GM19372 (cell line): ENCODE measurements around the gene JRKL.
"Not testable (repeated sequence)": the region's sequence is repeated elsewhere in the genome, so short reads cannot be mapped to it uniquely, and the experiment has no call there.

ENCODE experiments used
- ATAC-seq: cut with Tn5 transposase; IDR thresholded peaks from one replicate; pipeline ENCODE4 v1.9.1; 2021; ENCODE audit warnings: mild to moderate bottlenecking, low read depth, moderate library complexity; ENCODE audit not compliant: unreplicated experiment

The JRKL gene

DNA sequence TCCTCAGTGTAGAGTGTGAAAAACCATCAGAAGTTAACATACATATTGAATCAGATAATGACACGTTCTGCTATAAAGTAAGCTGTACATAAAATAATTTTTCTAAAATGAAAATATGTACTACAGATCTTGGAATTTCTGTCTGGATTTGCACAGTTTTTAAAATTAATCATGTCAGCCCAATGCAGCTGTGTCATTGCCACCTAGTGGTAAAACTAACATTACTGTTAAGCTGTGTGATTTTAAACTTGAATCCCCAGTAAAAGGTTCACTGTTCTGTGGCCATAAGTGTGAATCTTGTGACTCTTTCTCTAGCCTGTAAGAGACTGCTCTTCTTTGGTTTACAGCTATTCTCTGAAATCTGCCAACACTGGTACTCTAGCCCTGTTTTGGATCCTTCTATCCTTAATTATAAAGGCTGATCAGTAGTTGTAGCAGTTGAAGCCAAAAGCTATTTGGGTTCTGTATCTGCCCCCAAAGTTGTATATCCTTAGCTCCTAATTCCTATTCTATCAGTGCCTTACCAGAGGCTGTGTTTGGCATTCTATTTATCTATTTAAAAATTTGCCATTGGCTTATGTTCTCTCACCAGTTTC, 4.0 kb downstream of the JRKL start:
- no peak for ATAC-seq

DNA sequence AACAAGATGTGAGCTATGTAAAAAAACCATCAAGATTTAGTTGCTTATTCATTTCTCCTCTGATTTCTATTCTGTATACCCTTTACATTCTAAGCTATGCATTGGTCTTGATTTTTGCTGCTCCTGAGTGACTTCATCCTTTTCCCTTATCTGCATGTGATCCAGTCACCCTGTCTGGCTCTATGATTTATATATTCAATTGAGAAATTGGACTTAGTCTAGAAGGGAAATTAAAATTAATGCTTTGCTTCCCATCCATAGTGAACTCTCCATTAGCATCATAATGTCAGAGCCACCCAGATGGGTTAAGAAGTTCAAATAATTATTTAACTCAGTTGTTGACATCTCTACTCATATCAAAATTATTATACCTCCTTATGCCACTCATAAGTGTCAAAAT, 5.0 kb downstream of the JRKL start:
- ATAC-seq = no peak

GRCh38 chr11:96396637-96397036, 6.8 kb downstream of the JRKL start:
- no peak for ATAC-seq

DNA sequence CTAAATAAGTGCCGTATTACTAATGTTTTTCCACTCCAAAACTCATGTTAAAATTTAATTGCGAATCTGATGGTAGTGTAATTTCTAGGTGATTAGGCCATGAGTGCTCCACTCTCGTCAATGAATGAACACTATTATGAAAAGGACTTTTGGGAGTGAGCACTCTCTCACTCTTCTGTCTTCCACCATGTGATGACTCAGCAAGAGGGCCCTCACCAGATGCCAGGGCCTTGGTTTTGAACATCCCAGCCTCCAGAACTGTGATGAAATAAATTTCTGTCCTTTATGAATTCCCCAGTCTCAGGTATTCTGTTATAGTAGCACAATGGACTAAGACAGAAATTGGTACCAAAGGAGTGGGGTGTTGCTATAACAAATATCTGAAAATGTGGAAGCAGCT, 8.1 kb downstream of the JRKL start:
- no peak for ATAC-seq

- ATAC-seq = no peak
Measured at GRCh38 chr11:96400697-96401096, 10.9 kb downstream of the JRKL start.

DNA sequence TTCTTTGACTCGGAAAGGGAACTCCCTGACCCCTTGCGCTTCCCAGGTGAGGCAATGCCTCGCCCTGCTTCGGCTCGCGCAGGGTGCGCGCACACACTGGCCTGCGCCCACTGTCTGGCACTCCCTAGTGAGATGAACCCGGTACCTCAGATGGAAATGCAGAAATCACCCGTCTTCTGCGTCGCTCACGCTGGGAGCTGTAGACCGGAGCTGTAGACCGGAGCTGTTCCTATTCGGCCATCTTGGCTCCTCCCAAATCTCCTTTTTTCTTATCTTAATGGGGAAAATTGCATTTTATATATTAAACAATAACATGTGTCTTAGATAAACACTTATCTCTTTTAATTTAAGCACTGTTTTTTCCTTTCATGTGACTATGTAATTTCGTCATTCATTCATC, 21.6 kb downstream of the JRKL start:
- ATAC-seq = not testable (repeated sequence)

- no peak for ATAC-seq
Measured at GRCh38 chr11:96412761-96413381, 23.1 kb downstream of the JRKL start.

DNA sequence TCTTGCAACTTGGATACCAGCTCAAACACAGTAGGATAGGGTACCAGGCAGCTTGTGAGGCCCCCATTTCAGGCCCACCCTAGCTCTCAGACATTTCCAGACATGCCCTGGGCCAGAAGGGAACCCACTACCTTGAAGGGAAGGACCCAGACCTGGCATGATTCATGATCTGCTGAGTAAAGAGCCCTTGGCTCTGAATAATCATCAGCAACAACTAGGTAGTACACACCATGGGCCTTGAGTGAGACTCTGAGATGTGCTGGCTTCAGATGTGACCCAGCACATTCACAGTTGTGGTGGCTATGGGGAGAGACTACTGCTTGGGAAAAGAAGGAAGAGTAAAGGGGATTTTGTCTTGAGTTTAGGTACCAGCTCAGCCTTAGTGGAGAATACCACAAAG, 23.6 kb downstream of the JRKL start:
- ATAC-seq = no peak

DNA sequence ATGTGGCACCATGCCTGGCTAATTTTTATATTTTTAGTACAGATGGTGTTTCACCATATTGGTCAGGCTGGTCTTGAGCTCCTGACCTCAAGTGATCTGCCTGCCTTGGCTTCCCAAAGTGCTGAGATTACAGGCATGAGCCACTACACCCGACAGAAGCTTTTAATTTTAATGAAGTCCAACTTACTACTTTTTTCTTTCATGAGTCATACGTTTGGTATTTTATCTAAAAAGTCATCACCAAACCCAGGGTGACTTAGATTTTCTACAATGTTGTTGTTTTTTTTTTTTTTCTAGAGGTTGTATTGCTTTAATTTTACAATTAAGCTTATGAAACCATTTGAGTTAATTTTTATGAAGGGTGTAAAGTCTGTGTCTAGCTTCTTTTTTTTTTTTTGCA, 34.9 kb downstream of the JRKL start:
- ATAC-seq = no peak

DNA sequence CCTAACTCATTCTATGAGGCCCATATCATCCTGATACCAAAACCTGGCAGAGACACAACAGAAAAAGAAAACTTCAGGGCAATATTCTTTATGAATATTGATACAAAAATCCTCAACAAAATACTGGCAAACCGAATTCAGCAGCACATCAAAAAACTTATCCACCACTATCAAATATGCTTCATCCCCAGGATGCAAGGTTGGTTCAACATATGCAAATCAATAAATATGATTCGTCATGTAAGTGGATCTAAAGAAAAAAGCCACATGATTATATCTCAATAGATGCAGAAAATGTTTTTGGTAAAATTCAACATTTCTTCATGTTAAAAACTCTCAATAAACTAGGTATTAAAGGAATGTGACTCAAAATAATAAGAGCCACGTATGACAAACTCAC, 40.9 kb downstream of the JRKL start:
- ATAC-seq = no peak

DNA sequence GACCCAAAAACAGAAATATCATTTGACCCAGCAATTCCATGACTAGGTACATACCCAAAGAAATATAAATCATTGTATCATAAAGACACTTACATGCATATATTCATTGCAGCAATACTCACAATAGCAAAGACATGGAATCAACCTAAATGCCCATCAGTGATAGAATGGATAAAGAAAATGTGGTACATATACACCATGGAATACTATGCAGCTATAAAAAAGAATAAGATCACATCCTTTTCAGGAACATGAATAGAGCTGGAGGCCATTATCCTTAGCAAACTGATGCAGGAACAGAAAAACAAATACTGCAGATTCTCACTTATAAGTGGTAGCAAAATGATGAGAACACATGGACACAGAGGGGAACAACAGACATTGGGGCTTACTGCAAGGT, 42.8 kb downstream of the JRKL start:
- ATAC-seq = not testable (repeated sequence)
